ENCODE measurements around the gene PTPRR.

DNA sequence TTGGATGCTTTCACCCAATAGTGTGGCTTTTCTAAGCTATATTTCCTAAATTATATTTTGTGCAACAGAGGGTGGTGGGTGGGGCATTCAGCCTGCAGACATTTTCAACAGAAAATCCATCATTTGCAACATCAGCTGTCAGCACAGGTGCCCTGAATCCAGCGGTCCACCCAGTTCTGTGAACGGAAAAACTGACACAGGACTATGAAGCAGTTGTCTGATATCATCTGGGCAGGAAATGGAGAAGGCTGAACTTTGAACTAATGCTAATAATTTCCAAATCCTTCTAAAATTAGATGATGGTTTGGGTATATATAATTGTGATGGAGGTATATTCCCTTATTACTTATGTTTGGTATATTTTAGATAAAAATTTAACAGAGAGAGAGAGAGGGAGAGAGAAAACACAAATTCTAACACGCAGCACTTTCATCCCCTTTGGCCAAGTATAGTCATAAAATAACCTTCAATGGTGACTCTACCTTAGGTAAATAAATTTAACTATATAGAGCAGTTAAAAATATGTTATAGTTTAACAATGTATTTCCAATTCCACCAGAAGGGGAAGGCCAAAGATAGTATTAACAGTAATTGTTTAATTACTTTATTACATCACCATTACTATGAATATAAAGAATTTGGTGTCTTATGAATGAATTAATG lies 225.0 kb downstream of the PTPRR start:
- TF ChIP-seq, protein P1, sequence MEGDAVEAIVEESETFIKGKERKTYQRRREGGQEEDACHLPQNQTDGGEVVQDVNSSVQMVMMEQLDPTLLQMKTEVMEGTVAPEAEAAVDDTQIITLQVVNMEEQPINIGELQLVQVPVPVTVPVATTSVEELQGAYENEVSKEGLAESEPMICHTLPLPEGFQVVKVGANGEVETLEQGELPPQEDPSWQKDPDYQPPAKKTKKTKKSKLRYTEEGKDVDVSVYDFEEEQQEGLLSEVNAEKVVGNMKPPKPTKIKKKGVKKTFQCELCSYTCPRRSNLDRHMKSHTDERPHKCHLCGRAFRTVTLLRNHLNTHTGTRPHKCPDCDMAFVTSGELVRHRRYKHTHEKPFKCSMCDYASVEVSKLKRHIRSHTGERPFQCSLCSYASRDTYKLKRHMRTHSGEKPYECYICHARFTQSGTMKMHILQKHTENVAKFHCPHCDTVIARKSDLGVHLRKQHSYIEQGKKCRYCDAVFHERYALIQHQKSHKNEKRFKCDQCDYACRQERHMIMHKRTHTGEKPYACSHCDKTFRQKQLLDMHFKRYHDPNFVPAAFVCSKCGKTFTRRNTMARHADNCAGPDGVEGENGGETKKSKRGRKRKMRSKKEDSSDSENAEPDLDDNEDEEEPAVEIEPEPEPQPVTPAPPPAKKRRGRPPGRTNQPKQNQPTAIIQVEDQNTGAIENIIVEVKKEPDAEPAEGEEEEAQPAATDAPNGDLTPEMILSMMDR (IDR thresholded peaks at IDR 0.05; ENCODE audit: insufficient read depth, low read depth, low read length) = no peak
- TF ChIP-seq EZH2 (IDR thresholded peaks at IDR 0.05; ENCODE audit: insufficient read depth, low read length) = no peak
